Measurements from ENCODE around the gene SREK1IP1.

SREK1IP1 gene

GRCh38 chr5:64690104-64690416 is 78.4 kb downstream of the SREK1IP1 start:
- H3K4me3 ChIP-seq (replicated peaks; ENCODE audit: low read depth, low read length), result no peak overlapping the region
- no peaks in the 10 kb centered on the region; the same call in none of the 2 replicates for H3K27me3 ChIP-seq (replicated peaks; ENCODE audit: control insufficient read depth, insufficient read depth, low read length)
- DNase-seq (ENCODE audit: extremely low read depth, insufficient read length), result no peak
- H3K36me3 ChIP-seq (ENCODE audit: control insufficient read depth, insufficient read depth, low read length), result no peaks in the 10 kb centered on the region
- TF ChIP-seq CTCF (IDR thresholded peaks at IDR 0.05; ENCODE audit: insufficient read depth, low read length, poor library complexity, severe bottlenecking), result no peak

- Histone ChIP-seq H3K4me3 (replicated peaks; ENCODE audit: low read depth, low read length) (no peak overlapping the region), H3K27me3 (replicated peaks; ENCODE audit: control insufficient read depth, insufficient read depth, low read length) (no peaks in the 10 kb centered on the region; the same call in none of the 2 replicates), H3K36me3 (ENCODE audit: control insufficient read depth, insufficient read depth, low read length) (no peaks in the 10 kb centered on the region)
- DNase-seq (ENCODE audit: extremely low read depth, insufficient read length), result no peak
- TF ChIP-seq CTCF (IDR thresholded peaks at IDR 0.05; ENCODE audit: insufficient read depth, low read length, poor library complexity, severe bottlenecking), result no peak
These were observed 79.5 kb downstream of the SREK1IP1 start for GRCh38 chr5:64688965-64689364.

- TF ChIP-seq CTCF (IDR thresholded peaks at IDR 0.05; ENCODE audit: insufficient read depth, low read length, poor library complexity, severe bottlenecking), result no peak
- no peak overlapping the region for H3K4me3 ChIP-seq (replicated peaks; ENCODE audit: low read depth, low read length)
- DNase-seq (ENCODE audit: extremely low read depth, insufficient read length), result no peak
- H3K27me3 ChIP-seq (replicated peaks; ENCODE audit: control insufficient read depth, insufficient read depth, low read length), result no peaks in the 10 kb centered on the region; the same call in none of the 2 replicates
- H3K36me3 ChIP-seq (ENCODE audit: control insufficient read depth, insufficient read depth, low read length), result no peaks in the 10 kb centered on the region
These were observed 80.1 kb downstream of the SREK1IP1 start for GRCh38 chr5:64688391-64688790.

- Histone ChIP-seq H3K36me3 (ENCODE audit: control insufficient read depth, insufficient read depth, low read length) (no peaks in the 10 kb centered on the region), H3K27me3 (replicated peaks; ENCODE audit: control insufficient read depth, insufficient read depth, low read length) (no peaks in the 10 kb centered on the region; the same call in none of the 2 replicates), H3K4me3 (replicated peaks; ENCODE audit: low read depth, low read length) (no peak overlapping the region)
- DNase-seq (ENCODE audit: extremely low read depth, insufficient read length), result no peak
- TF ChIP-seq CTCF (IDR thresholded peaks at IDR 0.05; ENCODE audit: insufficient read depth, low read length, poor library complexity, severe bottlenecking), result no peak
These were observed 82.6 kb downstream of the SREK1IP1 start for GRCh38 chr5:64685866-64686265.

GRCh38 chr5:64682608-64683007 is 85.9 kb downstream of the SREK1IP1 start:
- TF ChIP-seq CTCF (IDR thresholded peaks at IDR 0.05; ENCODE audit: insufficient read depth, low read length, poor library complexity, severe bottlenecking), result peak; percentile 3
- Histone ChIP-seq H3K4me3 (replicated peaks; ENCODE audit: low read depth, low read length) (no peak overlapping the region), H3K36me3 (ENCODE audit: control insufficient read depth, insufficient read depth, low read length) (no peaks in the 10 kb centered on the region), H3K27me3 (replicated peaks; ENCODE audit: control insufficient read depth, insufficient read depth, low read length) (no peaks in the 10 kb centered on the region; the same call in 1 of the 2 replicates)
- no peak for DNase-seq (ENCODE audit: extremely low read depth, insufficient read length)

- DNase-seq (ENCODE audit: extremely low read depth, insufficient read length), result no peak
- Histone ChIP-seq H3K4me3 (replicated peaks; ENCODE audit: low read depth, low read length) (no peak overlapping the region), H3K27me3 (replicated peaks; ENCODE audit: control insufficient read depth, insufficient read depth, low read length) (no peaks in the 10 kb centered on the region), H3K36me3 (ENCODE audit: control insufficient read depth, insufficient read depth, low read length) (no peaks in the 10 kb centered on the region)
- TF ChIP-seq CTCF (IDR thresholded peaks at IDR 0.05; ENCODE audit: insufficient read depth, low read length, poor library complexity, severe bottlenecking), result no peak
These were observed 88.2 kb downstream of the SREK1IP1 start for GRCh38 chr5:64680289-64680688.

Data from GM06990 (cell line).